GM12878 (cell line): ENCODE data around the gene RSKR. TPM values are rescaled to one million over a fixed set of nuclear protein-coding genes. Genes with fewer than 3 reads are reported as not detected.

ENCODE experiments used
- ASH2L ChIP-seq: fragments of 300-600, 200-600 bp; sonication (generic); IDR thresholded peaks from 2 replicates; pipeline ENCODE4 v1.6.1; 2017; ENCODE audit warnings: low read depth, mild to moderate bottlenecking, borderline replicate concordance
- ATF2 ChIP-seq: IDR thresholded peaks from 2 replicates; pipeline ENCODE4 v1.6.1; 2012; ENCODE audit warnings: low read length, inconsistent platforms
- ATF3 ChIP-seq: IDR thresholded peaks from 2 replicates; pipeline ENCODE4 v1.6.1; 2011; ENCODE audit warnings: low read depth, mild to moderate bottlenecking, low read length, moderate library complexity, borderline replicate concordance; ENCODE audit errors: extremely low read depth
- CHD2 ChIP-seq: IDR thresholded peaks from 2 replicates; pipeline ENCODE4 v1.6.1; 2011; ENCODE audit warnings: low read depth, low read length, improper control_type of control experiment, borderline replicate concordance
- DPF2 ChIP-seq: fragments of 450-650 bp; IDR thresholded peaks from 2 replicates; pipeline ENCODE4 v1.6.1; 2017; ENCODE audit warnings: mild to moderate bottlenecking
- EED ChIP-seq: sonication (generic); IDR thresholded peaks from 2 replicates; pipeline ENCODE4 v1.6.1; 2016; ENCODE audit warnings: antibody characterized with exemption, low read depth
- FOS ChIP-seq: IDR thresholded peaks from 3 replicates; pipeline ENCODE4 v1.6.1; 2011; ENCODE audit warnings: borderline replicate concordance; ENCODE audit not compliant: insufficient read length; ENCODE audit errors: extremely low read depth
- FOXK2 ChIP-seq: fragments of 450-650 bp; IDR thresholded peaks from 2 replicates; pipeline ENCODE4 v1.6.1; 2017; ENCODE audit warnings: mild to moderate bottlenecking, moderate library complexity
- GATAD2B ChIP-seq: fragments of 450-650 bp; conservative IDR thresholded peaks from 2 replicates; pipeline ENCODE4 v1.6.1; 2017; ENCODE audit warnings: low read depth, mild to moderate bottlenecking, moderate library complexity
- JUND ChIP-seq: IDR thresholded peaks from 2 replicates; pipeline ENCODE4 v1.6.1; 2012; ENCODE audit warnings: low read depth, mild to moderate bottlenecking, low read length, improper control_type of control experiment, moderate library complexity
- KLF5 ChIP-seq: fragments of 450-650 bp; IDR thresholded peaks from 2 replicates; pipeline ENCODE4 v1.6.1; 2014; ENCODE audit warnings: mild to moderate bottlenecking; ENCODE audit not compliant: partially characterized antibody
- LARP7 ChIP-seq: fragments of 450-650 bp; IDR thresholded peaks from 2 replicates; pipeline ENCODE4 v1.6.1; 2017; ENCODE audit warnings: mild to moderate bottlenecking
- MTA3 ChIP-seq: IDR thresholded peaks from 2 replicates; pipeline ENCODE4 v1.6.1; 2012; ENCODE audit warnings: low read length, inconsistent platforms, borderline replicate concordance
- MYB ChIP-seq: fragments of 150-350 bp; IDR thresholded peaks from 2 replicates; pipeline ENCODE4 v1.6.1; 2014; ENCODE audit warnings: mild to moderate bottlenecking, low read depth, low read length, borderline replicate concordance
- MYC ChIP-seq: IDR thresholded peaks from 2 replicates; pipeline ENCODE4 v1.6.1; 2011; ENCODE audit warnings: mild to moderate bottlenecking, low read length, moderate library complexity, inconsistent platforms; ENCODE audit not compliant: insufficient read depth, insufficient replicate concordance, insufficient read length, severe bottlenecking
- NBN ChIP-seq: fragments of 450-650 bp; IDR thresholded peaks from 2 replicates; pipeline ENCODE4 v1.6.1; 2016
- NFIC ChIP-seq: IDR thresholded peaks from 2 replicates; pipeline ENCODE4 v1.6.1; 2012; ENCODE audit warnings: low read depth, mild to moderate bottlenecking, inconsistent platforms, low read length, moderate library complexity
- NFYA ChIP-seq: IDR thresholded peaks from 2 replicates; pipeline ENCODE4 v1.6.1; 2011; ENCODE audit warnings: low read depth, mild to moderate bottlenecking, low read length, improper control_type of control experiment, borderline replicate concordance
- PKNOX1 ChIP-seq: fragments of 450-650 bp; IDR thresholded peaks from 2 replicates; pipeline ENCODE4 v1.6.1; 2016; ENCODE audit warnings: mild to moderate bottlenecking
- POLR2AphosphoS5 ChIP-seq: IDR thresholded peaks from 2 replicates; pipeline ENCODE4 v1.6.1; 2011; ENCODE audit warnings: mild to moderate bottlenecking, low read length, inconsistent platforms
- RB1 ChIP-seq: fragments of 450-650 bp; formaldehyde crosslinking; IDR thresholded peaks from 2 replicates; pipeline ENCODE4 v1.6.1; 2017; ENCODE audit warnings: mild to moderate bottlenecking, borderline replicate concordance
- RFX5 ChIP-seq: IDR thresholded peaks from 2 replicates; pipeline ENCODE4 v1.6.1; 2011; ENCODE audit warnings: low read depth, low read length, improper control_type of control experiment
- SPI1 ChIP-seq: IDR thresholded peaks from 2 replicates; pipeline ENCODE4 v1.6.1; 2011; ENCODE audit warnings: low read depth, mild to moderate bottlenecking, low read length, moderate library complexity, borderline replicate concordance; ENCODE audit not compliant: insufficient read depth
- SREBF1 ChIP-seq: IDR thresholded peaks from 2 replicates; pipeline ENCODE4 v1.6.1; 2012; ENCODE audit warnings: mild to moderate bottlenecking, low read length
- SUPT20H ChIP-seq: IDR thresholded peaks from 2 replicates; pipeline ENCODE4 v1.6.1; 2011; ENCODE audit warnings: low read depth, mild to moderate bottlenecking, low read length, moderate library complexity, borderline replicate concordance; ENCODE audit not compliant: control insufficient read depth
- TARDBP ChIP-seq: IDR thresholded peaks from 2 replicates; pipeline ENCODE4 v1.6.1; 2016; ENCODE audit warnings: borderline replicate concordance
- ZBTB4 ChIP-seq: fragments of 450-650 bp; formaldehyde crosslinking; IDR thresholded peaks from 2 replicates; pipeline ENCODE4 v1.4.0; 2022; ENCODE audit warnings: mild to moderate bottlenecking, moderate library complexity
- ZNF217 ChIP-seq: fragments of 450-650 bp; IDR thresholded peaks from 2 replicates; pipeline ENCODE4 v1.6.1; 2017; ENCODE audit warnings: antibody characterized with exemption, mild to moderate bottlenecking
- polyA plus RNA-seq, 11 experiments: library from polyadenylated mRNA; depleted of rRNA in 4 of 11; unstranded in 6 of 11; stranded (reverse) in 5 of 11; fragments of >200 nt; fragmentation: Nextera tagmentation in 4 of 11; fragmentation: Illumina TruSeq in 1 of 11; extraction: Ambion mirVana in 4 of 11; extraction: Trizol in 1 of 11; gene quantifications; 1 replicate in 1 of 11; 2 replicates in 10 of 11; pipeline versions ENCODE4 v1.2.1 to v1.2.3, GENCODE V29; 2011 to 2016; ENCODE audit warnings: inconsistent platforms in 2 of 11, missing spikeins in 2 of 11, low read depth in 1 of 11
- total RNA-seq, 4 experiments: library from RNA; depleted of rRNA in 3 of 4; stranded (reverse); fragments of >200 nt in 3 of 4; fragmentation: Illumina TruSeq in 1 of 4; extraction: Trizol in 1 of 4; gene quantifications; 2 replicates each; pipeline versions ENCODE4 v1.2.1 to v1.2.3, GENCODE V29; 2013 to 2021

Gene RSKR
- total and polyA plus RNA-seq, 10 of the 15 experiments (the other 5 are each of a cell fraction or from before 2014, with no cell fraction given) = 0.52 to 22.4 (median 8.7) TPM

GRCh38 chr17:28579526-28579925 is 34.5 kb downstream of the RSKR start (continued):
- TF ChIP-seq EED (peak; percentile 85), NFYA (no peak), MYB (no peak), ASH2L (no peak), TARDBP (no peak), SREBF1 (no peak), FOXK2 (no peak), POLR2AphosphoS5 (no peak), MYC (no peak), DPF2 (peak; percentile 33; the same call in 1 of the 2 replicates), ATF2 (no peak; the same call in 1 of the 2 replicates), JUND (peak; percentile 56; the same call in 1 of the 2 replicates), ZNF217 (no peak), ATF3 (no peak), MTA3 (no peak), GATAD2B (no peak), KLF5 (no peak), RB1 (no peak), FOS (no peak), NFIC (0 out of 2 replicates have a peak, but pooled peaks have one; percentile 61), CHD2 (no peak), ZBTB4 (CRISPR knock-in tag) (no peak), SPI1 (no peak), RFX5 (no peak), PKNOX1 (no peak), SUPT20H (no peak), LARP7 (no peak), NBN (no peak)
